ENCODE results near the gene ZBED4.
A peak's percentile ranks its signal among the peaks of the same experiment; 100 is the strongest.

ZBED4 gene

GRCh38 chr22:49903322-49904039, 49.8 kb downstream of the ZBED4 start:
- no peak for DNase-seq

DNA sequence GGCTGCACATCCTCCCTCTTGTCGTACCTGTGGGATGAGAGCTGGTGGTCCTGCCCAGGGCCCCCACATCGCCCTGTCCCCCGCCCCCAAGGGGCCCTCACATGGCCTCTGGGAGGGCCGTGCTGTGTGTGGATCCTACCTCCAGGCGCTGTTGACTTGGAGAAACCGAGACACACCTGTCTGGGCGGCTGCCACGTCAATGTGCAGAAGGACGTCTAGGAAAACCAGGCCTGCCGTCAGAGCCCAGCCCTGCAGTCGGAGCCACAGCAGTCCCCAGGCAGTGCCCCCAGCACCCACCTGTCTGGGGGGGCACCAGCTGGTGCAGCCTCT, 50.4 kb downstream of the ZBED4 start:
- no peak for DNase-seq

GRCh38 chr22:49905465-49905864, 51.8 kb downstream of the ZBED4 start:
- DNase-seq = no peak

GRCh38 chr22:49906071-49906798, 52.6 kb downstream of the ZBED4 start:
- no peak for DNase-seq

DNA sequence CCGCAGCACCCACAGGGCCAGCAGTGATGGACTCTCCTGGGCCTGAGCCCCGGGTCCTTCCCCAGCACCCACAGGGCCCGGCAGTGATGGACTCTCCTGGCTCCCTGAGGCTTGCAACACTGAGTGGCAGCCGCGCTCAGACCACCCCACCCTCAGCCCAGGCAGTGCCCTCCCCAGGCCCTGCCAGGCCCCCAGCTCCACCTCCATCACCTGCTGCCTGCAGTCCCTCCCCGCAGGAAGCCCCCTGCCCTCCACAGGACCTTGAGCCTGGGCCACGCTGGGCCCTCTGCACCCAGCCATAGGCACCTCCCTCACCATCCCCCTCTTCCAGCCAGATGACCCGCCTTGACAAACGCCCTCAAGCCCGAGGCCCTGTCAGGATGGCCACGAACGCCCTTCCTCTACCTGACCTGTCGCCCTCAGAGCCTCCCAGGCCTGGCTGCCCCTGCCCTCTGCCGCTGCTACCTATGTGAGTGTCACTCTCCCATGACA, 53.2 kb downstream of the ZBED4 start:
- no peak for DNase-seq

DNA sequence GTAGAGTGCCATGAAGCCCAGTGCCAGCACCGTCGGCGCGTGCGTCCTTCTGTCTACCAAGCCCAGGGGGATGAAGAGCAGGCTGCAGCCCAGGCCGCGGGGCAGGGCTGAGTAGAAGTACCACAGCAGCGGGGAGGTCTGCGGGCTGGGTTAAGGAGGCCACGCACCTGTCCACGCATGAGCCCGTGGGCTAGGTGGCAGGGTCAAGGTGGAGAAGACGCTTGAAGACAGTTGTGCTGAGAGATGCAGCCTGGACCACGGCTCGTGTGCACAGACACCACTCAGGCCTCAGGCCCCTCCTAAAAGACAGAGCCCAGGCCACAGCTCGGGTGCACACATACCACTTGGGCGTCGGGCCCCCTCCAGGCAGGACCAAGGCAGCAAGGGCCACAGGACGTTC, 54.2 kb downstream of the ZBED4 start:
- DNase-seq = no peak

GRCh38 chr22:49909476-49910205, 56.0 kb downstream of the ZBED4 start:
- DNase-seq = no peak

DNA sequence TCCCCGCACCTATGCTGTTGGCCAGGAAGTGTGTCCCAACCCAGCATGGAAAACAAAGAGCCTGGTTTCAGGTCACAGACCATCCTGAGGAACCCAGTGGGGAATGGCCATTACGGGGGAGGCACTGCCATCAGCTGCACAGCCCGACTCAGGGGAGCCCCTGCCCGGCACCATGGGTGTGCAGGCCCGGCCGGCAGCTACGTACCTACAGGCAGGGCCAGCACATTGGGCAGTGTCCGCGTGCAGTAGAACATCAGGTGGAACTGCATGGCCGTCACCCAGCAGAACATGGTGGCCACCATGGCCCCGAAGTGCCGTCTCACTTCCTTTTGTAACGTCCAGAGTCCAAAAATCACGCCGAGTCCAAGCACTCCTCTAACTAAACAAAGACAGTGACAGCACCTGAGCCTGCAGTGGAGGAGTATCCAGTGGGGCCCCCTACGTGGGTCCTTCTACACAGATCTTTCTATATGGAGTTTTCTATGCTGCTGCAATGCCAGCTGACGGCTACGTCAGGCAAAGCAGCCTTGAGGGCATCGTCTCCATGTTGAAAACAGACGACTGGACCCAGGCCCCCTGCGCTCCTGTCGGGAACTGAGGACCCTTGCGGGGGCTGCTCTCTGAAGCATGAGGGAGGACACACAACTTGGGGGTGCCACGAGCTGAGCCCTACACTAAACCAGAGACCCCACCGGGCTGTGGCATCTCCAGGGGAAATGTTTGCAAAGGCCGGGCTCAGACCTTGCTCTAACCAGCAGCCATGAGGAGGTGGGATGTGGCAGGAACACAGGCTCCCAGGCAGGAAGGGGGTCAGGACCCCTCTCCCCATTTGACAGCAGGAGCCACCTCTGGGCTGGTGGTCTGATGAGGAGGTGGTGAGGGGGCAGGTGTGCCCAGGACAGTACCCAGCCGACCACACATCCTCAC, 56.8 kb downstream of the ZBED4 start:
- no peak for DNase-seq

DNA sequence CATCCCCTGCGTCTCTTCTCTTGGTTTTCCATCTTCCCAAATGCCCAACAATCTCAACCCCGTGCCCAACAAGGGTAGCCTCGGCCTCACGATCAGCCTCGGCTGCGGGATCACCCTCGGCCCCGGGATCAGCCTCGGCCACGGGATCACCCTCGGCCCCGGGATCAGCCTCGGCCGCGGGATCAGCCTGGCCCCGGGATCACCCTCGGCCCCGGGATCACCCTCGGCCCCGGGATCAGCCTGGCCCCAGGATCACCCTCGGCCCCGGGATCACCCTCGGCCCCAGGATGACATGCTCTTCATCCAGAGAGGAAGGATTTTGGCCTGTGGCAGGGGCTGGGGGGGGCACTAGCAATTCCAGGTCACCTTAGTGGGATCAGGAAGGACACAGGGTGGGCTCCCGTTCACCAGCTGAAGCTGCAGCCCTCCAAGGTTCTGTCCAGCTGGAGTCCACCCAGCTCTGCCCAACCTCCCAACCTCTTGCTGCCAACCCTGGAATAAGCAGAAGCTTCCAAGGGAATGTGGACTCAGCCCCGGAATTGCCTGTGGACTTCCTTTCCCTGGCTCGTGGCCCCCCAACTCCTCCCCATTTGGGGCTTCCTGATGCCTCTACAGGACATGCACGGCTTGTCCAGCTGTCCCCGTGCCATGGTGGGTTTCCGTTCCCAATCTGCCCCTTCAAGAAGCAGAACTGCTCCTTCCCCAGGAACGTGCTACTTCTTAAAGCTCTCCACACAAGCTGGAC, 58.4 kb downstream of the ZBED4 start:
- no peak for DNase-seq

DNA sequence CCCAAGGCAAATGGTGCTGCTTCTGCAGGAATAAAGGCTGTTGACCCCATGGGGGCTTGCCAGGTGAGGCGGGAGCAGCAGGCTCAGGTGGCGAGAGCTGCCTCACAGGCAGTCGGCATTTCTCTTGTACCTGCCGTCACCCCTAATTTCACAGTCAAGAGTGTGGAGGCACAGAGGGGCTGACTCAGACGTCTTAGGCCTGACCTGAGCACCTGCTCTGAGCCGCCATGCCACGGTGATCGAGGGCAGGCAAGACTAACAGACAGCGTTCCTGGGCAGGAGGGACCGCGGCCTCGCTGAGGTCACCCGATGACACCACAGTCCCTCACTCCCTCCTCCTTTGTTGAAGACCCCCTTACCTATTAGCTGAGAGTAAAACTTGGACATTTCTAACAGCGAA, 59.4 kb downstream of the ZBED4 start:
- DNase-seq = no peak

GRCh38 chr22:49913446-49913845, 59.8 kb downstream of the ZBED4 start:
- DNase-seq = no peak

- DNase-seq = no peak
These were observed 60.6 kb downstream of the ZBED4 start for GRCh38 chr22:49914256-49914655.

DNA sequence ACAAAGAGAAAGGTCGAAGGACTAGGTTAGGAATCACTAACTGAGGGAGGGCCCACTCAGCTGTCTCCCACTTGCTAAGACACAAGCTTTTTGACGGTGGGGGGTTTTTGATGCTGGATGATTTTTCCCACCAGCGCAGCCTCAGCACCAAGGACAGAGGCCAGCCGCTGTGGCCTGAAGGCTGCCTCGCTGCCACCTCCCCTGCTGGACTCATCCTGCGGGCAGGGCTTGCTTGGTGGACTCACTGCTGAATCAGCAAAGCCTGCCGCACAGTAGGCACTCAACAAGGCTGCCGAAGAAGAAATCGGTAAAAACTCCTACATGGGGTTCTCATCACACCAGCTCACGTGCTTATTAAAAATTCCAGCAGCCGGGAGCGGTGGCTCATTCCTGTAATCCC, 62.0 kb downstream of the ZBED4 start:
- DNase-seq = no peak

DNA sequence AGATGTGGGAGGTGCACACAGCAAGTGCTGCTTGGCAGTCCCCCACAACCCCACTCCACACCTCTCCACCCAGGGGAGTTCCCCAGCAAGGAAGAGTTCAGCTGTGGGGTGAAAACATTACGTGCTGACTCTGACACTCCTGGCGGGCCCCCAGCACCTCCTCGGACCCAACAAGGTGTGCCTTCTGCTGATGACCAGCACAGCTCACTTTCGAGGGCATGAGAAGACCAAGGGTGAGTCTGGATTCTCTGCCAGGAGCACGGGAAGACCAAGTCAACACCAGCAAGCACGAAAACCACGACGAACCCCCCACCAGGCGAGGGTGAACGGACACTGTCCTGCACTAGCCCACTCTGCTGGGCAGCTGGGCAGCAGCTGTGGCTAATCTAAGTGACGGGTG, 63.2 kb downstream of the ZBED4 start:
- DNase-seq = no peak

DNA sequence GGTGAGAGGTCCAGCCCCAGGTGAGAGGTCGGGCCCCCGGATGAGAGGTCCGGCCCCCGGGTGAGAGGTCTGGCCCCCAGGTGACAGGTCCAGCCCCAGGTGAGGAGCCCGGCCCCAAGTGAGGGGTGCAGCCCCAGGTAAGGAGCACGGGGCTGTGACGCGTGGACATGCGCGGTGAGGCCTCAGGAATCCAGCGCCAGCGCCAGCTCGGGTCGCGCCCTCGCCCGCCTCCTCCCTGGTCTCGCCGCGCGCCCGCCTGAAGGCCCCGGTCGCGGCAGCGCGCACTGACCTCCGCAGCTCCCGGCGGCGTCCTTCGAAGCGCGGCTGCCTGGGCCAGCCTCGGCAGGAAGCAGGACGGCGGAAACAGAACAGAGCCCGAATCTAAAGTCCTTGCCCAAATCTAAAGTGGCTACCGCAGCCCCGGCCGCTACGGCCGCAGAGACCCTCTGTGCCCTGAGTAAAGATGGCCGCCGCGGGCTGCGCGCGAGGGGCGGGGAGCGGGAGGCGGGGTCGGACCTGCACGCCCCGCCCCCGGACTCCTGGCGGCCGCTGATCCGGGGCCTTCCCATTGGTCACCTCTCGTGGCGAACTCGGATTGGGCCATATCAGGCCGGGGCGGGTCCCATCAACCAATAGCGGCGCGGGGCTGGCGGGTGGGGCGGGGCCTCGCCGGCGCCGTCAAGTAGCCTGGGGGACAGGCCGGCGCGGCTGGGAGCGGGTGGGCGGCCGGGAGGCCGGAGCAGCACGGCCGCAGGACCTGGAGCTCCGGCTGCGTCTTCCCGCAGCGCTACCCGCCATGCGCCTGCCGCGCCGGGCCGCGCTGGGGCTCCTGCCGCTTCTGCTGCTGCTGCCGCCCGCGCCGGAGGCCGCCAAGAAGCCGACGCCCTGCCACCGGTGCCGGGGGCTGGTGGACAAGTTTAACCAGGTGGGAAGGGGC, 64.6 kb downstream of the ZBED4 start, which contains the start of the genes ALG12 and CRELD2:
Gene ALG12 (minus strand): TSS at position 465 of the 937 bp plus-strand sequence. CDS start 4,673 bp downstream, outside the sequence.
Gene CRELD2 (plus strand): TSS at position 661 of the 937 bp plus-strand sequence. CDS start 136 bp downstream, at position 797.
- DNase-seq = peak; percentile 99

- DNase-seq = no peak
These were observed 65.6 kb downstream of the ZBED4 start for GRCh38 chr22:49918911-49919881.

DNA sequence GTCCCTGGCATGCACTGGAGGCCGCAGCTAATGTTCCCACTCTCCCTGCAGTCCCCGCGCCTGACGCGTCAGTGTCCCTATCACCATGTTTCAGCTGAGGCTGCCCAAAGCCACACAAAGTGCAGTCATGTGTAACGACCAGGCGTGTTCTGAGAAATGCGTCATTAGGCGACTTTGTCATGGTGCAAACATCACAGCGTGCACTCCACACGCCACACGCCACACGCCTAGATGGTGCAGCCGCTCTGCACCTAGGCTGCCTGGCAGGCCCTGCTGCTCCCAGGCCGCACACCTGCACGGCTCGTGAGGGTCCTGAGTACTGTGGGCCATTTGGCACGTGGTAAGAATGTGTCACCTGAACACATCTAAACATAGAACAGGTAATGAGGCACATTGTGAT, 67.2 kb downstream of the ZBED4 start:
- DNase-seq = no peak

DNA sequence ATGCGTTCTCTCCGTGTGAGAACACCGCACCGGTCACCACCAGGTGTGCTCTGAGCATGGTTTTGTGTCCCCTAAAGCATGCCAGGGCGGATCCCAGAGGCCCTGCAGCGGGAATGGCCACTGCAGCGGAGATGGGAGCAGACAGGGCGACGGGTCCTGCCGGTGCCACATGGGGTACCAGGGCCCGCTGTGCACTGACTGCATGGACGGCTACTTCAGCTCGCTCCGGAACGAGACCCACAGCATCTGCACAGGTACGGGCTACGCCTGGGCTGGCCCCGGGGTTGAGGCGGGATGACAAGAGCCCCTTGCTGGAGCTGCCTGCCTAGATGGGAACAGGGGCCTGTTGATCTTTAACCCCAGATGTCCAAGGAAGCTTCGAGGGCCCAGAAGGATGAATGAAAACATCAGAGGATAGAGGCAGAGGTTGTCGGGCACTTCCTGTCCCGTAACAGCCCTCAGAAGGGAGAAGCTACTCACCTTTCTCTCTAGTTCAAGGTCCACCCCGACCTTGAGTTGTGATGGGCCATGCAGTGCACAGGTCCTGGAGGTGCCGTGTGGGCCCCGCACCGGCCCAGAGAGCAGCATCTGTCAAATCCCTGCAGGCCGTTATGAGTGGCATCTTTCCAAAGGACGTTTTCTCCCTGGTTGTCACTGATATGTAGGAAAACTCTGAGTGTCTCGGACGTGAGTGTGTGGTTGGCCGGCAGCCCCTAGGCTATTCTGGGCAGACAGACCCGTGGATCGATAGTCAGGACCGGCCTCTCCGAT, 68.0 kb downstream of the ZBED4 start:
- no peak for DNase-seq
